Cardiac septum (tissue), 1 donor: ENCODE measurements around the gene ACLY. TPM values are rescaled to one million over a fixed set of nuclear protein-coding genes. Genes with fewer than 3 reads are reported as not detected.
A peak's percentile ranks its signal among the peaks of the same experiment; 100 is the strongest.
"Not testable (repeated sequence)": the region's sequence is repeated elsewhere in the genome, so short reads cannot be mapped to it uniquely, and the experiment has no call there.

Experiments used
- DNase-seq: peaks from one replicate; pipeline ENCODE4 v3.0.0-alpha.2; 2020; ENCODE audit warnings: low spot score
- intact Hi-C: fragments of 100-400 bp; cut with DNase I; formaldehyde crosslinking; loops from one replicate; pipeline ENCODE4 v1.14.0; 2022
- total RNA-seq: library from RNA; stranded (reverse); fragmentation: NEBNext Ultra II Directional; extraction: Animal tissue kit (Norgen Biotek cat#: 25700); gene quantifications from one replicate; pipeline ENCODE4 v1.2.1, GENCODE V29; 2021
- donor health status: DM: no; HTN: no; CAD: no.

Gene ACLY
- total RNA-seq, 1 donor from 2014 or later = 33.6 TPM

DNA sequence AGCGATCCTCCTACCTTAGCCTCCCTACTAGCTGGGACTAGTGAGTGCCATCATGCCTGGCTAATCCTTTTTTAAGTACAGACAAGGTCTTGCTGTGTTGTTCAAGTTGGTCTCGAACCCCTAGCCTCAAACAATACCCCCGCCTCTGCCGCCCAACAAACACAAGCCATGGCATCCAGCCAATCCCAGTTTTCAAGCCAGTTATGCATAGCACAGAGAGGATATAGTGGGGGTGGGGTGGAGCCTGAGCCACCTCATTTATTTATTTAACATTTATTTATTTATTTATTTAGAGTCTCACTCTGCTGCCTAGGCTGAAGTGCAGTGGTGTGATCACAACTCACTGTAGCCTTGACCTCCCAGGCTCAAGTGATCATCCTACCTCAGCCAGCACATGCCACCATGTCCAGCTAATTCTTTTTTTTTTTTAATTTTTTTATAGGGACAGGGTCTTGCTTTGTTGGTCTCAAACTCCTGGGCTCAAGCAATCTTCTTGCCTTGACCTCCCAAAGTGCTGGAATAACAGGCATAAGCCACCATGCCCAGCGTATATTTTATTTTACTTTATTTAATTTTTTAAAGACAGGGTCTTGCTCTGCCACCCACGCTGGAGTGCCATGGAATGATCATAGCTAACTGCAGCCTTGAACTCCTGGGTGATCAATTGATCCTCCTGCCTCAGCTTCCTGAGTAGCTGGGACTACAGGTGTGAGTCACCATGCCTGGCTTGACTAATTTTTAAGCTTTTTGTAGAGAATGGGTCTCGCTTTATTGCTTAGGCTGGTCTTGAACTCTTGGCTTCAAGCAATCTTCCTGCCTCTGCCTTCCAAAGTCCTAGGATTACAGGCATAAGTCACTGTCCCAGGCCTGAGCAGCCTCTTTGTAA lies 27.4 kb downstream of the ACLY start:
- no peak for DNase-seq
- intact Hi-C loops = no loop called here

DNA sequence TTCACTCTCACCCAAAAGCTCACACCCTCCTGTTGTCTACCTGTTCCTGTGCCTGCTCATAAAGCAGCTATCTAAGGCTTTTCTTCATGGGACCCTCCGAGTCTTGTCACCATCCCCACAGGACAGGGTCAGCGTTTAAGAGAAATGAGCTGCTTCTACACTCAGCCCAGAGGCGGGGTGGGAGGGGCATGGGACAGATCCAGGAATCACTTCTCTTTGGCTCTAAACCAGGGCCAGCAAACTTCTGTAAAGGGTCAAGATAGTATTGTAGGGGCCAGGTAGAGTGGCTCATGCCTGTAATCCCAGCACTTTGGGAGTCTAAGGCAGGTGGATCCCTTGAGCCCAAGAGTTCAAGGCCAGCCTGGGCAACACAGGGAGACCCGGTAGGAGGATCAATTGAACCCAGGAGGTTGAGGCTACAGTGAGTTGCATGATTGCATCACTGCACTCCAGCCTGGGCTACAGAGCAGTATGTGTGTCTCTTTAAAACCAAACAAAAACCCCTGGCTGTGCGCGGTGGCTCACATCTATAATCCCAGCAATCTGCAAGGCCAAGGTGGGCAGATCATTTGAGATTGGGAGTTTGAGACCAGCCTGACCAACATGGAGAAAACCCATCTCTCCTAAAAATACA lies 30.3 kb downstream of the ACLY start:
- intact Hi-C loops = no loop called here
- no peak for DNase-seq

DNA sequence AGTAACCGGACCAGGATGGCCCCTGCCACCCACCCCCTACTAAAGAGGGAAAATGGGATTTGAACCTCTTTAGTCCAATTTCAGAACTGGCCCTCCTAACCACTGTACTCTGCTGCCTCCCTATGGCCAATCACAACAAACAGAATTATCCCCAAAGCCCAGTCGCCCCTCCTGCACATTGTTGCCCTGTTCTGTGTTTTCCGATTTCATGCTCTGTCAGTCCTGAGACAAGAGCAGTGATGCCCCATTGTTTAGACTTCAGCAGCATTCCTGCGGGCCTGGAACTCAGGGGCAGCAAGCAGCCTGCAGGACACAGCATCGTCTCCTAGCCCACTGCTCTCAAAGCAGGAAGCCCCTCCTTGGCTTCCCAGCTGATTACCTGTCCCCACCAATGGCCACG lies 33.0 kb downstream of the ACLY start:
- no peak for DNase-seq
- intact Hi-C loops = no loop called here

DNA sequence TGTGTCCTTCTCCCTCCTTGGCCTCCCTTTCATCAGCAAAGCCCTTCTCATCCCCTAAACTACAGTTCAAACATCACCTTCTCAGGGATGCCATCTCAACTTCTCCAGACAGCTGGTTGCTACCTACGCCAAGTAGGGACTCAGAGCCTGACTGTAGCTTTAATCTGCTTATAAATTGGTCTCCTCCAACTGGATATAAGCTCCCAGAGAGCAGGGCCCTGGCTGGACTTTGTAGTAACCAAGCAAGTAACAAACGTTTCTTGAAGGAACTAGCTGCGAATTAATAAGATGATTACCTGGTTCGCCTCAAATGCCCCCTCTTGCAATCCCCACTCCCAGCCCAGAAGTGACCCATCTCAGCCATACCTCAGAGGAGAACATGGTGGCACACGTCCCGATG lies 36.0 kb downstream of the ACLY start:
- DNase-seq = no peak
- intact Hi-C loops = no loop called here

DNA sequence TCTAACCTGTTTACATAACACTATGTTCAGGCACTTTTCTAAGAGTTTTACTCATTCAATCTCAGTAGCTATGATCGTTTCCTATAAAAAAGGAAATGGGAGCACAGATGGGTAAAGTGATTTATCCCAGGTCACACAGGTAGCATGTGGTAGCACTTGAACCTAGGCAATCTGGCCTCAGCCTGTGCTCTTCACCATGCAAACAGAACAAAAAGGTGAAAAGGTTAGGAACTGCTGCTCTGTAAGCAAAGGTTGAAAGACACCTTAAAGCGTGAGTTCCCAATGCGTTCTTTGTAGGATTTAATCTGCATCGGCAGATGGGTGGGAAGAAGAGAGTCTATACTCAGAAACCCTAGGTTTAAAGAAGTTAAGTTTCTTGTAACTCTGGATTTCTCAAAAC lies 38.6 kb downstream of the ACLY start:
- DNase-seq = no peak
- intact Hi-C loops = no loop called here

DNA sequence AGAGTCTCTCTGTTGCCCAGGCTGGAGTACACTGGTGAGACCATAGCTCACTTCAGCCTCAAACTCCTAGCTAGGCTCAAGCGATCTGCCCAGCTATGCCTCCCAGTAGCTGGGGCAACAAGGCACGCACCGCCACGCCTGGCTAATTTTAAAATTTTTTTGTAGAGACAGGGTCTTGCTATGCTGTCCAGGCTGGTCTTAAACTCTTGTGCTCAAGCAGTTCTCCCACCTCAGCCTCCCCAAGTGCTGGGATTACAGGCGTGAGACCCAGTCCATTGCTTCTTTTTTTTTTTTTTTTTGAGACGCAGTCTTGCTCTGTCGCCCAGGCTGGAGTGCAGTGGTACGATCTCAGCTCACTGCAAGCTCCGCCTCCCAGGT lies 44.5 kb downstream of the ACLY start:
- intact Hi-C loops = loop anchor here (10.0 kb wide), 1 partner anchor 139 kb away; the partner anchor contains the start of gene HAP1

DNA sequence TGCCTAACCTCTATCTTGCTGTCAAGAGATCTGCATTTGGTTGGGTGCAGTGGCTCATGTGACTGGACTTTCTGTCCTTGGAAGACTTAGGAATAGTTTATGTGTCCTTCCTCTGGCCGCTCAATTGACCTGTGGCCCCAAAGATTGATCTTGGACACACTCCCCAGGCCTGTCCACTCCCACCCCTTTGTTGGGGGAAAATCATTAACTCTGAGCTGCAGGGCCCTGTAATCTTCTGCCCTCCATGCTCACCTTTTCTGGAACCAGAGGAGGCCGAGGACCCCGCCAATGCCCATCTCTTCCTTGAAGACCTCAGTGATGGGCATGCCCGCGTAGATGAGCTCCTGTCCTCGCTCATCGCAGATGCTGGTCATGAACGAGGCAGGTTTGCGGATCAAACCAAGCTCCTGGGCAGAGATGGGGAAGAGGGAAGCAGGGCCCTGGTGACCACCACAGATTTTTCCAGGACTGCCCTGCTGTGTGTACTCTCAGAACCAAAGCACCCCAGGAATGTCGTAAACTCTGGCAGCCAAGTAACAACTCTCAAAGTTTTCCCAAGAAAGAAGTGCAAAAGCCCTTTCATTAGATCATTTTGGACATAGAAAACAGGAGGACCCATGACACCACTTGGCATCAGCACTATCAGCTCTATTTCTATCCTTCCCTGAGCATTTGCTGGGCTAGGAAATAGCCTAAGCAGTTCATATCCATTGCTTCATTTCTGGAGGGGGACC lies 45.0 kb downstream of the ACLY start:
- intact Hi-C loops = loop anchor here (10.0 kb wide), 1 partner anchor 139 kb away; the partner anchor contains the start of gene HAP1
- DNase-seq = no peak

More for the DNA sequence above, 44.5 kb downstream of the ACLY start:
- DNase-seq = not testable (repeated sequence)

DNA sequence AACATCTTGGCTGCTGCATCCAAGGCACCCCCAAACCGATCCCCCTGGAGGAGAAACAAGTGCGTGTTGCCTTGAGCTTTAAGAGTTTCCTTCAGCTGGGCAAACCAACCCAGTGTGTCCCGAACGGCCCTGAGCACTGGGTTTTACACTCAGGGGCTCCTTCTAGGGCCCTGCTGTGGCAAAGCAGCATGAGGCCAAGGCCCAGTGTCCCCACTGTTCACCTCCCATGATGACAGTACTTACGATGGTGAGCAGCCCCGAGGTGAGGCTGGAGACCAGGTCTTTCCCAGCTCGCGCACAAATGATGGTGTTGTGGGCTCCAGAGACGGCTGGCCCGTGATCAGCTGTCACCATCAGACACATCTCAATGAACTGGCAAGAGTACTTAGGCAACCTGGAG lies 47.0 kb downstream of the ACLY start:
- intact Hi-C loops = loop anchor here (10.0 kb wide), 1 partner anchor 137 kb away; the partner anchor contains the start of gene HAP1
- DNase-seq = no peak

DNA sequence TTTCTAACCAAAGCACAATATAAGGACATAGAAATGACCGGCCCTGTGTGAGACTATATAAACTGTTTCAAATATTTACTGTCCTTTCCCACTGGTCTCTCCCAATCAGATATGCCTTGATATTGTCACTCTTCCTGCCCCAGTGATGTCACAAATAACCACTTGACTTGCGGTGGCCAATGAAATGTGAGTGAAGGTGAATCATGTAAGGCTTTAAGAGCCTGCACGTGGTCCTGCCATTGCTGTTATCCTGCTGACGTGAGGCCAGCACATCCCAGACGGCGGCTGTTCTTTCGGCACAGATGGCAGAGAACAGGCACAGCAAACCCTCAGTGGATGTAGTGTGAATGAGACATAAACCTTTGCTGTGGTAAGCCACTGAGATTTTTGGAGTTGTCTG lies 48.1 kb downstream of the ACLY start:
- intact Hi-C loops = loop anchor here (10.0 kb wide), 1 partner anchor 136 kb away; the partner anchor contains the start of gene HAP1
- DNase-seq = no peak

DNA sequence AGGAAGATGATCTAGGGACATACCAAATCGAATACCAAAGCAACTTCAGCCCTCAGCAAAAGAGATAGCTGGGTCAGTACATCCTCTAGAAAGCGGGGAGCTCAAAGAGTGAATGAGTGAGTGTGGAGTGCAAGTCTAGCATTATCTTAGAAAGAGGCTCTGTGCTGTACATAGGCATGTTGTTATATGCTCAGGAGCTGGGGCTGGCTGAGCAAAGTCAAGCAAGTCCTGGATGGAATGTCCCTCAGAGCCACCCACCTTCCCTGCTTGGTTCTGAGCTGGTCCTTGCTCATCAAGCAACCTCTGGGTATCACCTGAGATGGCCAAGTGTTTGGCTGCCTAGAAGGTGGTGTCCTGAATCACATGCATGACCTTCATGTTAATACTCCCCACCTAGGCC lies 48.7 kb downstream of the ACLY start:
- intact Hi-C loops = loop anchor here (10.0 kb wide), 1 partner anchor 135 kb away; the partner anchor contains the start of gene HAP1
- DNase-seq = no peak

DNA sequence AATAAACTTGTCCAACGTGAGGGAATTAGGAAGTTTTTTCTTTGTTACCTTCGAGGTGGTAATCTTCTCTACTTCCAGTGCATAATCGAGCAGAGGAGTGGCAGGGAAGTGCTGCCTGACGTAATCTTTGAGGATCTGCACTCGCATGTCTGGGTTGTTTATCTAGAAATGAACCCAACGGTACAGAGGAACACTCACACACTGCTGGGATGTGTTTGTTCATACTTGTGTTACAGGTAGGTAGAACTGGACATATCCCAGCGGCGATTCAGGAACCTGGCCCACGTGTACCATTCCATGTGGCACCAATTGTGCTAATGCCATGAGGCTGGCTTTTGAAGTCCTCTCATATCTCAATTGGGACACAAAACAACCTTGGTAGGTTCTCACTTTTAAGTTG lies 49.3 kb downstream of the ACLY start:
- intact Hi-C loops = loop anchor here (10.0 kb wide), 1 partner anchor 55 kb away; the partner anchor contains the start of genes FKBP10 and P3H4
- DNase-seq = no peak

DNA sequence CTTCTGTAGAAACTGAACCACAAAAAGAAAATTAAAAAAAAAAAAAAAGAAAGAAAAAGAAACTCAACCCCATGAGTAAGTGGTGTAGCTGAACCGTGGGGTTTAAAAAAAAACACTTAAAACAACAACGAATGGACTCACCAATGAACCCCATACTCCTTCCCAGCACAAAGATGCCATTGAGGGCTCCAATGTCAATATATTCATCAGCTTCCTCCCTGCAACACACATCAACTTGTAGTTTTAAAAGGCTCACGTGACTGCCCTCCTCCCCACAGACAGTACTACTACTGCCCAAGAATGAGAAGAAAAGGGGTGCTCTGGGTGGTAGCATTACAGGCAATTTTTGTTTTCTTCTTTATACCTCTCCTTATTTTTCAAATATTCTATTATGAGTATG lies 50.2 kb downstream of the ACLY start:
- intact Hi-C loops = loop anchor here (10.0 kb wide), 1 partner anchor 54 kb away; the partner anchor contains the start of genes FKBP10 and P3H4
- DNase-seq = no peak

DNA sequence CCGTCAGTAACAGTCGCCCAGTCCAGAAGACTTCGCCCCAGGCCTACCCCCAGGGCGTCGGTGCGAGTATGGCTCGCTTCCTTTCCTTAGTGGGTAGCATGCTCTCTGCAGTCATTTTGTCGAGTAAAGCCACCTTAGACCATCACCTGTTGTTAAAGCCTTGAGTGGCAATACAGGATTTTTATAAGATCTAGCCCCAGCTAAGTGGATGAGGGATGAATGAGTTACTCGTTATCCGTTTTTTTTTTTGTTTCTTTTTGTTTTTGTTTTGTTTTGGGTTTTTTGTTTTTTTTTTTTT lies 53.2 kb downstream of the ACLY start:
- intact Hi-C loops = loop anchor here (10.0 kb wide), 1 partner anchor 51 kb away; the partner anchor contains the start of genes FKBP10 and P3H4
- no peak for DNase-seq

DNA sequence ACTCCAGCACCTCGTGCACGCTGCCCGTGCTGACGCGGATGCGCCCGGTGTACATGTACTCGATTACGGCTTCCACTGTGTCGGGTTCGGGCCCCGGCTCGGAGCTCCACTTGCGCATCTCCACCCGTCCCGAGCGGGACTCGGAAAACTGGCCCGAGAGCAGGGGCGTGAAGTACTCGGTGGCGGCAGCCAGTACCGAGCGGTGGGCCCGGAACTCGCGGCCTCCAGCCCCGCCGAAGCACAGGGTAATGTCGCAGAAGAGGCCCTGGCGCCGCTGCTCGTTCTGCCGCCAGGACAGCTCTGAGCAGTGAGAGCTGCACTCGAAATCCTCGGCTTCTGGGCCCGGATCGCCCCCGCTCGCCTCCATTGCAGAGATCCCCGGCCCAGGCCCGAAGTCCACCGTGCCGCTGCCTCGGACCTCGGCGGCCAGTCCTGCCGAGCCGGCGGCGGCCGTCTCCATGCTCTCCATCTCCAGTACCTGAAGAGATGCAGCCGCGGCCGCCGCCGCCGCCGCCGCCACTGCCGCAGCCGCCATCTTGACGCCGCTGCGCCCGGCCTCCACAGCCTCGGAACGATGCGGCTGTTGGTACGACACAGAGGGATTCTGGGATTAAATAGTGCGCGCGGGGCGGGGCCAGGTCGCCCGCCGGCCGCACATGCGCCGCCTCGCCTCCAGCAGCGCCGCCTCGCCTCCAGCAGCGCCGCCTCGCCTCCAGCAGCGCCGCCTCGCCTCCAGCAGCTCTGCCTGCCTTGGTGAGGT lies 53.7 kb downstream of the ACLY start, which contains the start of gene KLHL11:
KLHL11 (minus strand) TSS at position 588 of the 760 bp plus-strand sequence; CDS start at position 535, 53 bp downstream.
- intact Hi-C loops = loop anchor here (10.0 kb wide), 1 partner anchor 50 kb away; the partner anchor contains the start of genes FKBP10 and P3H4
- DNase-seq = peak; percentile 95

DNA sequence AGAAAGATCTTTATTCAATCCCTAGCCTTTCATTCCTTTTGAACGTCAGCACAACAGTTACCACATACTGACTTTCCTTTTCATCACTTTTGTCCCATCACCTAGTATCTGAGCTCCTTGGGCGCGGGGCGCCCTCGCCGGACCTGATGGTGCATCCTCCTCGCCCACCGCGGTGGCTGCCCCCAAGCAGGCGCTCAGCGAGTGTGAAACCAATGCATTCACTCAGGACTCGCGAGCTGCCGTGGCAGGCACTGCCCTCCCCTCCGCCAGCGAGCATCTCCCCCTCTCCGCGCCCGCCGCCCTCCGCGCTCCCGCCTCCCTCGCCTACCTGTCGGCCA lies 54.3 kb downstream of the ACLY start:
- no peak for DNase-seq
- intact Hi-C loops = loop anchor here (10.0 kb wide), 1 partner anchor 50 kb away; the partner anchor contains the start of genes FKBP10 and P3H4

DNA sequence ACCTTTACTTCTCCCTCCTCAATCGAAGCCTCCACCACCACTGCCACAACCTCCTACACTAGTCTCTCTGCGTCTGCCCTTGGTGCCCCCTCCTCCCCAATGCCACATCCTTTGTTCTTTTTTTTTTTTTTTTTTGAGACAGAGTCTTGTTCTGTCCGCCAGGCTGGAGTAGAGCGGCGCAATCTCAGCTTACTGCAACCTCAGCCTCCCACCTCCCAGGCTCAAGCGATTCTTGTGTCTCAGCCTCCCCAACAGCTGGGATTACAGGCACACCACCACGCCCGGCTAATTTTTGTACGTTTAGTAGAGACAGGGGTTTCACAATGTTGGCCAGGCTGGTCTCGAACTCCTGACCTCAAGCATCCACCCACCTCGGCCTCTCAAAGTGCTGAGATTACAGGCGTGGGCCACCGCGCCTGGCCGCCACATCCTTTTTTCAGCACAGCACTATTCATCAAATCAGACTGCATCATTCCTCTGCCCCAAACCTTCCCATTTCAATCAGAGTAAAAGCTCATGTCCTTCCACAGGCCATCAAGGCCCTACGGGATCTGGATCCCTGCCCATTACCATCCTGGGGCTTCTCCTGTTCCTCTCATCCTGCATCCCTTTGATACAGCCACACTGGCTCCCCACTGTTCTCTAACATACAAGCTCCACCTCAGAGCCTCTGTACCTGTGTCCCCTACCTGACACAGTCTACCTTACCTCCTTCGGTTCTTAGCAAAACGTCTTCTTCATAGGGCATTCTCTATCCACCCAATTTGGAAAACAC lies 55.5 kb downstream of the ACLY start:
- intact Hi-C loops = loop anchor here (10.0 kb wide), 1 partner anchor 48 kb away; the partner anchor contains the start of genes FKBP10 and P3H4

DNA sequence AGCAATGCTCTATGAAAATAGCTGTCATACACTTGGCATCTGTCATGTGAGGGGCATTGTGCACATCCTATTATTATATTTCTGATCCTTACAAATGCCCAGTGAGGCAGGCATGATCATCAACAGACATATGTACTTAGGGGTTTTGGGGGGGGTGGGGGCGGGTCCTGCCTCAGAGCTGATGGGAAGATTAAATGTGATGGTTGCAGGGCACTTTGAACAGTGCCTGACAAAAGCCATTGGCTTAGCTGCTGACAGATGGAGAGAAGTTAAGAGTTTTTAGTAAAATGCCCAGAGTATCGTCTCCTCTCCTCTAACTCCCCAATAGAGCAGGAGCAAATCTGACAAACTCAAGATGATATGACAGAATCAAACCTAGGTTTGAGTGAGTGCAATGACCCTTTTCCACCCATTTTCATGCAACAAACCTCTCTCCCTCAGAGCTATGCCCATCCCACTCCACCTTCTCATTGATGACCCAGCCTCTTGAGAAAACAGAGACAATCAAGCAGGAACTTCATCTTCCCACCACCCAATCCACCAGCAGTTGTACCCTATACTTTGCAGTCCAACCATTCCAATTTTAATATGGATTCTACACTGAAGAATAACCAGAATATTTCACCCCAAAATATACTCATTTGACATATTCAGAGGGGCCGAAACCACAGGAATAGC lies 58.4 kb downstream of the ACLY start:
- no peak for DNase-seq
- intact Hi-C loops = loop anchor here (10.0 kb wide), 1 partner anchor 46 kb away; the partner anchor contains the start of genes FKBP10 and P3H4

More for the DNA sequence above, 55.5 kb downstream of the ACLY start:
- no peak for DNase-seq
